GM12874 (cell line): Measurements from ENCODE around the gene SOX18.

Experiments
- CTCF ChIP-seq: IDR thresholded peaks from 2 replicates; pipeline ENCODE4 v1.5.1; 2011; ENCODE audit warnings: low read depth, mild to moderate bottlenecking, control low read depth, low read length, moderate library complexity; ENCODE audit not compliant: insufficient read depth

Gene SOX18

DNA sequence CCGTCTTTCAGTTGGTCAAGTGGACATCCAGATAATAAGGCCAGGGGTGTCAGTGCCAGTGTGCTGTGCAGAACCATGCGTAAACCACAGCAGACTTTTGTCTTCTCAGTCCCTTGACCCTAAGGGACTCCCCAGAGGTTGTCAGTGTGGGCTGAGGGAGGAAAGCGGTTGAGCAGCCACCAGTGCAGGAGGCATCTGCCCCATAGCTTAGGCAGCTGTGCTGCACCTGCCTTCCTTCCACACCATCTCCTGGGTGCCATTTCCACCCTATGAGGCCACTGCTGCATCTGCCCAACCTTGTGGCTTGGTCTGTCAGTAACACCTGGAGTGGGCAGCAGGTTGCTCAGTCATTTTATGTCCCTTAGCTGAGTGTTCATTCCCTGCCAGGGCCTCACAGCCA, 42.5 kb downstream of the SOX18 start:
- TF ChIP-seq CTCF: no peak

DNA sequence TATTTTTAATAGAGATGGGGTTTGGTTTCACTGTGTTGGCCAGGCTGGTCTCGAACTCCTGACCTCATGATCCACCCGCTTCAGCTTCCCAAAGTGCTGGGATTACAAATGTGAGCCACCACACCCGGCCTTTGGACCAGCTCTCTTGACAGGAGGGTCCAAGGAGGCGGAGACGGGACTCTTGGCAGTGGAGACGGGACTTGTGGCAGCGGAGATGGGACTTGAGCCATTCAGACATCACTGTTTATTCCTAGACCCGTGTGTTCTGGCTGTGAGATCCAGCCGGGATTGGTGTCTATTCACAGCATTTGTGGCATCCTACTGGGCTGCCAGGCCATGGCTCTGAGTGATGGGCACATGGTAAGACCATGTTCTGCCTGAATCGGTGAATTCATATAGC, 42.9 kb downstream of the SOX18 start:
- no peak for TF ChIP-seq CTCF

DNA sequence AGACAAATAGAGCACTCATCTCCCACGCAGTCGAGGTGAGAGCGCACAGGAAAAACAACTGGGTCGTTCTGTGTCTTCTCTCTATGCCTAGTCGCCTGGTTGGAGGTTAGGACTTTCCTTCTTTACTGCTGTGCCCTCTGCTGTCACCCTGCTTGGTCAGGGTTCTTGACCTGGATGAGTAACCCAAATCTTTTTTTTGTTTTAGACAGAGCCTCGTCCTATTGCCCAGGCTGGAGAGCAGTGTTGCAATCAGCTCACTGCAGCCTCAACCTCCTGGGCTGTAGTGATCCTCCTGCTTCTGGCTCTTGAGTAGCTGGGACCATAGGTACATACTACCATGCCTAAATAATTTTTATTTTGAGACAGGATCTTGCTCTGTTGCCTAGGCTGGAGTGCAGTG, 44.0 kb downstream of the SOX18 start:
- no peak for TF ChIP-seq CTCF

- no peak for TF ChIP-seq CTCF
These were observed 45.3 kb downstream of the SOX18 start for GRCh38 chr20:64003960-64004725.

- no peak for TF ChIP-seq CTCF
These were observed 47.8 kb downstream of the SOX18 start for GRCh38 chr20:64001607-64002011.

DNA sequence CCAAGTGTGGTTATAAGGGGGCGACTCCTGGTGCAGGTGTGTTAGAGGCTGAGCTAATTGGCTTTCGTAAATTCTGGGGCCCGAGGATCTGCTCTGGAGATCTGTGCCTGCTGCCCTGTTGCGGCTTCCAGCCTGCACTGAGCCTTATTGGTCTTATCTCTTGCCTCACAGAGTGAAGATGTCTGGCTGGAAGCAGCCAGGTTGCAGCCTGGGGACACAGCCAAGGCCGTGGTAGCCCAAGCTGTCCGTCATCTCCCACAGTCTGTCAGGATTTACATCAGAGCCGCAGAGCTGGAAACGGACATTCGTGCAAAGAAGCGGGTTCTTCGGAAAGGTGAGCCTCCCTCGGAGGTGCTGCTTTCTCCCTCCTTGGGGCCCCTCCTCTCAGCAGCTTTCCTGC, 48.5 kb downstream of the SOX18 start:
- no peak for TF ChIP-seq CTCF
